Right atrium auricular region (tissue), 2 donors: ENCODE measurements around the gene C22orf23. TPM values are rescaled to one million over a fixed set of nuclear protein-coding genes. Genes with fewer than 3 reads are reported as not detected.

Experiments used
- DNase-seq: peaks from one replicate; pipeline ENCODE4 v3.0.0-alpha.2; 2019; ENCODE audit warnings: low spot score
- H3K27ac ChIP-seq, 2 donors: fragments of 200-600 bp; sonication (generic); 1 replicate in 1 of 2; 2 replicates in 1 of 2; pipeline ENCODE4 v1.5.1; 2016 to 2019
- H3K27me3 ChIP-seq, 2 donors: fragments of 200-600 bp; sonication (generic); one replicate each; pipeline versions ENCODE4 v1.5.1 to v1.6.0; 2017 to 2019
- H3K36me3 ChIP-seq: fragments of 200-600 bp; sonication (generic); one replicate; pipeline ENCODE4 v1.5.1; 2016
- H3K4me1 ChIP-seq, 2 donors: fragments of 200-600 bp; sonication (generic); one replicate each; pipeline versions ENCODE4 v1.5.1 to v1.6.0; 2017 to 2019
- H3K4me3 ChIP-seq, 2 donors: fragments of 200-600 bp; sonication (generic); 1 replicate in 1 of 2; 2 replicates in 1 of 2; pipeline ENCODE4 v1.5.1; 2017 to 2019; ENCODE audit warnings: mild to moderate bottlenecking in 1 of 2, moderate library complexity in 1 of 2
- H3K9me3 ChIP-seq, 2 donors: fragments of 200-600 bp; sonication (generic); one replicate each; pipeline ENCODE4 v1.5.1; 2019
- total RNA-seq, 2 donors: library from RNA; depleted of rRNA; stranded (reverse); fragments of >200 nt; gene quantifications; one replicate each; pipeline ENCODE4 v1.1.0, GENCODE V29; 2016
- TF ChIP-seq, protein P1 (sequence below), 2 donors: fragments of 200-600 bp; sonication (generic); IDR thresholded peaks; one replicate each; pipeline ENCODE4 v1.5.1; 2019; ENCODE audit warnings: antibody characterized with exemption in 2 of 2

Gene C22orf23
- total RNA-seq, 2 donors from 2014 or later, result 0.39 TPM; not detected in 1

DNA sequence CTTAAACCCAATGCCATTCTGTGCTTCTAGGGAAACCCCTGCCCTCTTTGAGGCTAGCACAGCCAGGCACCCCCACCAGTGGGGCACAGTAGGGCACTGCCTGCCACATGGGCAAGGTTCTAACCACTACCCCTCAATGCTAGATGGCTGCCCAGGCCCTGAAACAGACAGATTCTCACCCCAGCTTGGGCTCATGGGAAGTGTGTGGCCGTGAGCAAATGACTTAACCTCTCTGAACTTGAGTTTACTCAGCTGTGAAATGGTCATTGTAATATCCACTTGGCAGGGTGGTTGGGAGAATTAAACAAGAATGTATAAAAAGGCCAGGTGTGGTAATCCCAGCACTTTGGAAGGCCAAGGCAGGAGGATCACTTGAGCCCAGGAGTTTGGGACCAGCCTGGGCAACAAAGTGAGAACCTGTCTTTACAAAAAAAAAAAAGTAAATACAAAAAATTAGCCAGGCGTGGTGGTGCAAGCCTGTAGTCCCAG, 22.4 kb downstream of the C22orf23 start:
- Histone ChIP-seq H3K4me3 (no peak overlapping the region), H3K4me1 (peaks cover 0 to 29% of the 10 kb centered on the region in 2 donors), H3K27ac (no peak overlapping the region), H3K9me3 (no peaks in the 10 kb centered on the region), H3K27me3 (no peaks in the 10 kb centered on the region), H3K36me3 (peaks cover 49% of the 10 kb centered on the region)
- DNase-seq, result no peak
- TF ChIP-seq, protein P1, sequence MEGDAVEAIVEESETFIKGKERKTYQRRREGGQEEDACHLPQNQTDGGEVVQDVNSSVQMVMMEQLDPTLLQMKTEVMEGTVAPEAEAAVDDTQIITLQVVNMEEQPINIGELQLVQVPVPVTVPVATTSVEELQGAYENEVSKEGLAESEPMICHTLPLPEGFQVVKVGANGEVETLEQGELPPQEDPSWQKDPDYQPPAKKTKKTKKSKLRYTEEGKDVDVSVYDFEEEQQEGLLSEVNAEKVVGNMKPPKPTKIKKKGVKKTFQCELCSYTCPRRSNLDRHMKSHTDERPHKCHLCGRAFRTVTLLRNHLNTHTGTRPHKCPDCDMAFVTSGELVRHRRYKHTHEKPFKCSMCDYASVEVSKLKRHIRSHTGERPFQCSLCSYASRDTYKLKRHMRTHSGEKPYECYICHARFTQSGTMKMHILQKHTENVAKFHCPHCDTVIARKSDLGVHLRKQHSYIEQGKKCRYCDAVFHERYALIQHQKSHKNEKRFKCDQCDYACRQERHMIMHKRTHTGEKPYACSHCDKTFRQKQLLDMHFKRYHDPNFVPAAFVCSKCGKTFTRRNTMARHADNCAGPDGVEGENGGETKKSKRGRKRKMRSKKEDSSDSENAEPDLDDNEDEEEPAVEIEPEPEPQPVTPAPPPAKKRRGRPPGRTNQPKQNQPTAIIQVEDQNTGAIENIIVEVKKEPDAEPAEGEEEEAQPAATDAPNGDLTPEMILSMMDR (IDR thresholded peaks at IDR 0.05), result no peak

DNA sequence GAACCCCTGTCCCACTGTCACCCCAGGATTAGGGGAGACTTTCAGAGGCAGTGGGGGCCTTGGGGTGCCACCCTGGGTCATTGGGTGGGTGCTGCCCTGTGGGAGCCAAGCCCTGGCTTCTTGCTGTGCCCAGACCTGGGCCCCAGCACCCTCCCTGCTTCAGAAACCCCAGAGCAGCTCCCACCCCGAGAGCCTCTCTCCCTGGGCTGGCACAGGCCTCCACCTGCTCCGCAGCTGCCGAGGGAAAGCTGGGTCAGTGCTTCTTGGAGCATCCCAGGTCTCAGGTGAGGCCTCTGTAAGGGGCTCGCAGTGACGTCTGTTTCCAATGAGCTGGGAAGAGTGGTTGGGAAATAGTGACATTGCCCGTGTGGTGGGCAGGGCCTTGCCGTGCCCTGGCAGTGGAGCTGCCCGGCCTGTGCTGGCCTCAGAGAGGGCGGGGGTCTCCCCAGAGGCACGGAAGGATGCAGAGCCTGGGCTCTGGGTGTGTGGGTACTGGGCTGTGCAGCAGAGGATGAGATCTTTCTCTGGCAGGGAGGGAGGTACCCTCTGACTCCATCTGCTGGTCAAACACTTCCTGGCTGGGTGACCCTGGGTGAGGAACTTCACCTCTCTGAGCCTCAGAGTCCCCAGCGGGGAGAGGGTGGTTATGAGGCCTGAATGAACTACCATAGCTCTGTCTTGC, 23.0 kb downstream of the C22orf23 start:
- H3K27me3 ChIP-seq, result no peaks in the 10 kb centered on the region
- DNase-seq, result no peak
- no peak overlapping the region for H3K27ac ChIP-seq
- TF ChIP-seq, protein P1 (IDR thresholded peaks at IDR 0.05), result no peak
- no peak overlapping the region for H3K4me3 ChIP-seq
- peaks cover 55% of the 10 kb centered on the region for H3K36me3 ChIP-seq
- no peaks in the 10 kb centered on the region for H3K9me3 ChIP-seq
- peaks cover 0 to 29% of the 10 kb centered on the region in 2 donors for H3K4me1 ChIP-seq

DNA sequence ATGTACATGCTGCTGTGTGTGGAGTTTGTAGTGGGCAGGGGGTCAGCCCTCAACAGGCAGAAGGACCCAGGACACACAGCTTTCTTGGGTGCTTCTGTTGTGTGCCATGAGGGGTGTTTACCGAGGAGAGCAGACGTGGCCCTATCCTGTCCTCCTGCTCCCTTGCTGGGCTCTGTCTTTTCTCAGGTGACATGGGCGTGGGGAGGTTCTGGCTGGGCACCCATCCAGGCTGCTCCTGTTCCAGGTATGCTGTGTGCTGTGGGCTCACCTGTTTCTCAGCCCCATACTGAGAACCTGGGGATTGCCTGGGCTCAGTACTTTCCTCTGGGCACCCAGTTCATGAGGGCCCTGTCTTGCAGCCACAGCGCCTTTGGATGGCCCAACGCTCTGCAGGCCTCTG, 24.0 kb downstream of the C22orf23 start:
- TF ChIP-seq, protein P1 (IDR thresholded peaks at IDR 0.05), result no peak
- Histone ChIP-seq H3K4me3 (no peak overlapping the region), H3K27ac (no peak overlapping the region), H3K4me1 (peaks cover 0 to 27% of the 10 kb centered on the region in 2 donors), H3K9me3 (no peaks in the 10 kb centered on the region), H3K36me3 (peaks cover 55% of the 10 kb centered on the region), H3K27me3 (no peaks in the 10 kb centered on the region)
- DNase-seq, result no peak

DNA sequence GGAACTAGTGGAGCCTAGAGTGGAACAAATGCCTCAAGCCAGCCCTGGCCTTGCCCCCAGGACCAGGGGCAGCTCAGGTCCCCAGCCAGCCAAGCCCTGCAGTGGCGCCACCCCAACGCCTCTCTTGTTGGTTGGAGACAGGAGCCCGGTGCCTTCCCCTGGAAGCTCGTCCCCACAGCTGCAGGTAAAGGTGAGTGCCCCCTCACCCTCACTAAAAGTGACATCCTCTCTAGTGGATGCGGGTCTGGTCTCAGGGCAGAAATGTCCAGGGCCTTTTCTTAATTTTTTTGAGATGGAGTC, 25.8 kb downstream of the C22orf23 start:
- no peak overlapping the region for H3K27ac ChIP-seq
- peaks cover 0 to 13% of the 10 kb centered on the region in 2 donors for H3K4me1 ChIP-seq

DNA sequence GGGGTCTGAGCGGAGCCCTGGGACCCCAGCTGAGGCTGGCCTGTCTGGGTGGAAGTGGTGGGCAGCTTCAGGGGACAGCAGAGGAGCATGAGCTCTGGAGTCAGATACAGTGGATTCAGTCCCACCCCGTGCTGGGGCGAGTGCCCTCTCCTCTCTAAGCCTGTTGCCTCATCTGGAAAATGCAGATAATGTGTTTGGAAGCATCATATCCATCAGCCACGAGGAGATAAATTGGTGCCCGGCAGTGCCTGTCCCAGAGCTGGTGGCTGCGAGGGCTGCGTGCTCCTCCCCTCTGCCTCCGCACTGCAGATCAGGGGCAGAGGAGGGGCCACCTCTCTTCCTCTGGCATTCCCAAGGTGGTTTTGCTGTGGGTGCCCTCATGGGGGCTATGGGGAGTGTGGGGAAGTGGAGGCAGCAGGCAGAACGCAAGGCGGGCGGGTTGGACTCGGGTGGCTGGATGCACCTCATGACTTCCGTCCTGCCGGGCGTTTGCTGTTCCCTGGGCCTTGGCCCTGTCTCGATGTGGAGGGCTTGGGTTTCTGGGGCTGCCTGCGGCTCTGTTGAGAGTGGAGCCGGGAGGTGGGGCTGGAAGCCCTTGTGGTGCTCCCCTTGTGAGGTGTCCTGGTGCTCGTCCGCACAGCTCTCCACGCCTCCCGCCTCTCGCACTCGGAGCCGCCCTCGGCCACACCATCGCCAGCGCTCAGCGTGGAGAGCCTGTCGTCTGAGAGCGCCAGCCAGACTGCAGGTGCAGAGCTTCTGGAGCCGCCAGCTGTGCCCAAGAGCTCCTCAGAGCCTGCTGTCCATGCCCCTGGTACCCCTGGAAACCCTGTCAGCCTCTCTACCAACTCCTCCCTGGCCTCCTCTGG, 26.4 kb downstream of the C22orf23 start:
- no peak overlapping the region for H3K4me3 ChIP-seq
- peaks cover 51% of the 10 kb centered on the region for H3K36me3 ChIP-seq
- peaks cover 0 to 8% of the 10 kb centered on the region in 2 donors for H3K4me1 ChIP-seq
- H3K9me3 ChIP-seq, result no peaks in the 10 kb centered on the region
- H3K27me3 ChIP-seq, result no peaks in the 10 kb centered on the region
- TF ChIP-seq, protein P1 (IDR thresholded peaks at IDR 0.05), result no peak
- DNase-seq, result no peak
- H3K27ac ChIP-seq, result no peak overlapping the region

More for the DNA sequence above, 25.8 kb downstream of the C22orf23 start:
- Histone ChIP-seq H3K27me3 (no peaks in the 10 kb centered on the region), H3K4me3 (no peak overlapping the region), H3K36me3 (peaks cover 53% of the 10 kb centered on the region), H3K9me3 (no peaks in the 10 kb centered on the region)
- no peak for DNase-seq
- TF ChIP-seq, protein P1 (IDR thresholded peaks at IDR 0.05), result no peak
